ENCODE data around the gene FAM168A. TPM values are rescaled to one million over a fixed set of nuclear protein-coding genes. Genes with fewer than 3 reads are reported as not detected.
A peak's percentile ranks its signal among the peaks of the same experiment; 100 is the strongest.

The FAM168A gene
- total RNA-seq, 1 donor from 2014 or later: 14.2 TPM

- Histone ChIP-seq H3K27me3 (ENCODE audit: control insufficient read depth, insufficient read depth, low read length) (no peaks in the 10 kb centered on the region), H3K4me3 (ENCODE audit: low read depth, low read length) (no peak overlapping the region), H3K36me3 (ENCODE audit: control insufficient read depth, insufficient read depth, low read length) (no peaks in the 10 kb centered on the region)
- TF ChIP-seq CTCF (IDR thresholded peaks at IDR 0.05; ENCODE audit: insufficient read depth, low read length, poor library complexity, severe bottlenecking): no peak
- no peak for DNase-seq (ENCODE audit: low read depth)
These were observed 14.8 kb upstream of the FAM168A start for GRCh38 chr11:73612601-73613140.

GRCh38 chr11:73598719-73599379, 937 bp upstream of the FAM168A start:
- TF ChIP-seq CTCF (IDR thresholded peaks at IDR 0.05; ENCODE audit: insufficient read depth, low read length, poor library complexity, severe bottlenecking): no peak
- H3K36me3 ChIP-seq (ENCODE audit: control insufficient read depth, insufficient read depth, low read length): no peaks in the 10 kb centered on the region
- no peak for DNase-seq (ENCODE audit: low read depth)
- peak overlapping the region; percentile 92 for H3K4me3 ChIP-seq (ENCODE audit: low read depth, low read length)
- H3K27me3 ChIP-seq (ENCODE audit: control insufficient read depth, insufficient read depth, low read length): no peaks in the 10 kb centered on the region

- H3K27me3 ChIP-seq (ENCODE audit: control insufficient read depth, insufficient read depth, low read length): no peaks in the 10 kb centered on the region
- DNase-seq (ENCODE audit: low read depth): no peak
- peak overlapping the region; percentile 92 for H3K4me3 ChIP-seq (ENCODE audit: low read depth, low read length)
- TF ChIP-seq CTCF (IDR thresholded peaks at IDR 0.05; ENCODE audit: insufficient read depth, low read length, poor library complexity, severe bottlenecking): no peak
- H3K36me3 ChIP-seq (ENCODE audit: control insufficient read depth, insufficient read depth, low read length): no peaks in the 10 kb centered on the region
These were observed 466 bp downstream of the FAM168A start for GRCh38 chr11:73597336-73597955.

- TF ChIP-seq CTCF (IDR thresholded peaks at IDR 0.05; ENCODE audit: insufficient read depth, low read length, poor library complexity, severe bottlenecking): no peak
- no peaks in the 10 kb centered on the region for H3K36me3 ChIP-seq (ENCODE audit: control insufficient read depth, insufficient read depth, low read length)
- DNase-seq (ENCODE audit: low read depth): no peak
- H3K4me3 ChIP-seq (ENCODE audit: low read depth, low read length): no peak overlapping the region
- H3K27me3 ChIP-seq (ENCODE audit: control insufficient read depth, insufficient read depth, low read length): no peaks in the 10 kb centered on the region
These were observed 1.4 kb downstream of the FAM168A start for GRCh38 chr11:73596547-73596946.

GRCh38 chr11:73592640-73593039, 5.3 kb downstream of the FAM168A start:
- TF ChIP-seq CTCF (IDR thresholded peaks at IDR 0.05; ENCODE audit: insufficient read depth, low read length, poor library complexity, severe bottlenecking): no peak
- Histone ChIP-seq H3K4me3 (ENCODE audit: low read depth, low read length) (no peak overlapping the region), H3K36me3 (ENCODE audit: control insufficient read depth, insufficient read depth, low read length) (no peaks in the 10 kb centered on the region), H3K27me3 (ENCODE audit: control insufficient read depth, insufficient read depth, low read length) (no peaks in the 10 kb centered on the region)
- no peak for DNase-seq (ENCODE audit: low read depth)
